HG02678 (cell line): Measurements from ENCODE around the gene POLR3K.

ENCODE experiments used
- ATAC-seq: cut with Tn5 transposase; IDR thresholded peaks from one replicate; pipeline ENCODE4 v1.9.1; 2021; ENCODE audit warnings: mild to moderate bottlenecking, moderate library complexity; ENCODE audit not compliant: unreplicated experiment

Gene POLR3K

DNA sequence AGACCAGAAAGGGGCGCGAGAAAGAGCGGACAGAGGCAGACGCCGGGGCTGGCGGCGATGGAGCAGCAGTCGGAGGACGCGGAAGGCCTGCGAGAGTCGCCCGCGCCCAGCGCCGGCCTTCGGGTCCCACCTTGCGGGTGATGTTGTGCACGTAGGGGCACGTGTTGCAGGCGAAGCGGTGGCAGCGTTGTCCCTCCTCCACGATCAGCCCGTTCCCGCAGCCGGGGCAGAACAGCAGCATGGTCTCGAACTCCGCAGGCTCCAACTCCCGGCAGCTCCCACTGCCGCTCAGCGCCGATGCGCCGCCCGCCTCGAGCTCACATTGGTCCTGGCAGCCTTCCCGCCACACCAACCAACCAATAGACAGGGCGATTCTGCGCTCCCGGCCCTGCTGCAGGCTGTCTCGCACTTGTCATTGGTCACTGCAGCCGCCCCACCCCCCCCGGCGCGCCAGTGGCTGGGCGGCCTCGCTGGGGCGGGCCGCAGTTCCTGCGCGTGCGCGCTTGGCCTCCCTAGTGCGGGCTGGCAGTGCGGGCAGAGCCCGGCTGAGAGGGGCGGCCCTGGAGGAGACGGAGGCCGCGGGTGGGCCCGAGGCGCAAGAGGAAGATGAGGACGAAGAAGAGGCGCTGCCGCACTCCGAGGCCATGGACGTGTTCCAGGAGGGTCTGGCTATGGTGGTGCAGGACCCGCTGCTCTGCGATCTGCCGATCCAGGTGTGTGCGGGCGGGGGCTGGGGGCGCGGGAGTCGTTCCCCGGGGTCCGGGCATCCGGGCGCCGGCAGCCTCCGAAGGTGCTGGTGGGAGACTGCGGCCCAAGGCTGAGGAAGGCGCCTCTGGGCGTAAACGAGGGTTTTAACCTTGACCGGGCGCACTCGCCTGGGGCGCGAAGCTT lies at the start of gene POLR3K, which contains the start of gene SNRNP25:
Gene POLR3K (minus strand): TSS at position 263 of the 891 bp plus-strand sequence. CDS start 22 bp downstream, at position 241.
Gene SNRNP25 (plus strand): TSS at position 483 of the 891 bp plus-strand sequence. CDS start 189 bp downstream, at position 672.
- peak; percentile 91 for ATAC-seq

GRCh38 chr16:102060-102855 lies 48.9 kb upstream of the POLR3K start:
- no peak for ATAC-seq

DNA sequence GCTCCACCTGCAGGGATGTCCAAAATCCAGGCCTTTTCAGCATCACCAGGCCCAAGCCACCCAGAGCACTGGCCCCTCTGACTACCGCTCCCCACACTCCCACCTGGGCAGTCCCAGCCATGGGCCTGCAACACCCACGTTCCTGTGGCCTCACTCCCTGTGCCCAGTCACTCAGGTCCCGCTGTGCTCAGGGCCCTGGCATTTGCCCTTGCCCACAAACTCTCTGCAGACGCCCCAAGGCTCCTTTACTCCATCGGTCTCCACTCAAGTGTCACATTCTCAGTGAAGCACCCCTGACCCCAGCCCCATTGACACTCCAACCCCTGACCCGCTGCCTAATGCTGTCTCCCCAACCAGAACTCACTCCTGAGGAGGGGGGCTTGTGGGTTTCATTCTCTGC lies 48.2 kb upstream of the POLR3K start:
- ATAC-seq = no peak

GRCh38 chr16:100989-101388 lies 47.6 kb upstream of the POLR3K start:
- no peak for ATAC-seq

DNA sequence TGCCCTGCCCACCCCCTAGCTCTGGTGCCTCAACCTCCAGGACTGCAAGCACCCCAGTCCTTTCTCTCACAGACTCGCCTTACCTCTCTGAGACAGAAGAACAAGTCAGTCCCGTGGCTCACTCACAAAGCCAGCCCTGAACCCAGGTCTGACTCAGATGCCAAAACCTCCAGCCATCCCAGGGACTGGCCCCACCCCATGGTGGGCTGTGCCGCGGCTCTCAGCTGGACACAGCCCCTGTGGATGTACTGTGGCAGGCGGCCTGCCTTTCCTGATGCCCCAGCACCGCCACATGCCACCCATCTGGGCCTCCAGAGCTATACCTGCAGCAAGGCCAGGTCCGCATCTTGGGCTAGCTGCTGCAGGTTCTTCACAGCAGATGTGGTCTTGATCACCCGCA lies 44.4 kb upstream of the POLR3K start:
- no peak for ATAC-seq

GRCh38 chr16:96935-97381 lies 43.5 kb upstream of the POLR3K start:
- ATAC-seq = peak; percentile 74

- no peak for ATAC-seq
Measured at GRCh38 chr16:94918-95265, 41.5 kb upstream of the POLR3K start.

GRCh38 chr16:92431-93339 lies 39.3 kb upstream of the POLR3K start:
- no peak for ATAC-seq

DNA sequence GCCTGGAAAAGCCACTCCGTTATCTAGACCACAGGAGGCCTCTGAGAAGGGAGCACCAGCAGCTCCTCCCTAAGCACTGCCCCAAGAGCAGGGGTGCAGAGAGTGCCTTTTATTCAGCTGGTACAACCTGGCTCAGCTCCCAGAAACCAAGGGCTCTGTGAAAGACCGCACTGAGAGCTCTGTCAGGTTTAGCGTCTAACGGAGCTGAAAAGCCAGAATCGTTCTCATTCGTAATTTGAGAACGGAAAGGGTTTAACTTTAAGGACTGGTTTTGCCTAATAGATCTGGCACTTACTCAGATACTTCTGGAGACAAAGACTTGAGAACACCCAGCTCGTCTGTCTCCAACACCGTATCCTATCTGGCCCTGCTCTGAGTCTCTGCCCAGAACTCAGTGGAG lies 38.1 kb upstream of the POLR3K start:
- ATAC-seq = no peak

- no peak for ATAC-seq
Measured at GRCh38 chr16:89391-90302, 36.2 kb upstream of the POLR3K start.

DNA sequence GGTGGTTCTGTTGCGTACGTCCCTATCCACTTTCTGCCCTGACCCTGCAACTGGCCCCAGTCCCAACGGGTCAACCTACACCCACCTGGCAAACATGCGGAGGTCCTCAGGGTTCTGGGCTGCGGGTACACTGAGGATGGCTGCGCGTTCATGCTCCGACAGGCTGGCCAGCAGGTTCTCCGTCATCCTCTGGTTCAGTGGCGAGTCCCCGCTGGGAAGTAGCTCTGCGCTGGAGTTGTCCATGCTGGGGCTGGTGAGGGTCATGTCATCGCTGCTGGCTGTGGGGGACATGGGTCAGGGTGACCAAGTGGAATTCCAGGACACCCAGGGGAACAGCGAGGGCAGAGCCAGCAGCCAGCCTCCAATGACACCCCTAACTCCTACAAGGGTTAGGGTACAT lies 35.2 kb upstream of the POLR3K start:
- ATAC-seq = no peak

GRCh38 chr16:86483-86952 lies 33.1 kb upstream of the POLR3K start:
- no peak for ATAC-seq

DNA sequence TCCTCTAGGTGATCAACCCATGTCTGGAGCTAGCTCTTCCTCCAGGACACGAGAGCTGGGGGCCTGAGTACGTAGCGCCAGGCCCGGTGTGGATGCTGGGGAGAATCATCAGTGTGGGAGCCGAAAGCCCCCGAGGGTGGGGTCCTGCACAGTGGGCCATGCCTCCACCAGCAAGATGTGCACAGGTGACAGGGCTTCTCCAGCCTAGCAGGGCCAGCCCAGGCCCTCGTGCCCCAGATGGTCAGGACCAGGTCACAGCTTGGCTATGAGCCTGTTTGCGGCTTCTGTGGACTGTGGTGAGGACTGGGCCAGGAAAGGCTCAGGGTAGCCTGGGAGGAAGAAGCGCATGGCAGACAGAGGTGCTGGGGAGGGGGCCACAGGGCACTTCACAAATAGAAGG lies 32.5 kb upstream of the POLR3K start:
- ATAC-seq = no peak

DNA sequence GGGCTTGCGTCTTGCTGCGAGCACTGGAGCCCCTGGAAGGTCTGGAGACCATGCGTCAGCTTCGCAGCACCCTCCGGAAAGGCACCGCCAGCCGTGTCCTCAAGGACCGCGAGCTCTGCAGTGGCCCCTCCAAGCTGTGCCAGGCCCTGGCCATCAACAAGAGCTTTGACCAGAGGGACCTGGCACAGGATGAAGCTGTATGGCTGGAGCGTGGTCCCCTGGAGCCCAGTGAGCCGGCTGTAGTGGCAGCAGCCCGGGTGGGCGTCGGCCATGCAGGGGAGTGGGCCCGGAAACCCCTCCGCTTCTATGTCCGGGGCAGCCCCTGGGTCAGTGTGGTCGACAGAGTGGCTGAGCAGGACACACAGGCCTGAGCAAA lies 32.0 kb upstream of the POLR3K start:
- no peak for ATAC-seq

DNA sequence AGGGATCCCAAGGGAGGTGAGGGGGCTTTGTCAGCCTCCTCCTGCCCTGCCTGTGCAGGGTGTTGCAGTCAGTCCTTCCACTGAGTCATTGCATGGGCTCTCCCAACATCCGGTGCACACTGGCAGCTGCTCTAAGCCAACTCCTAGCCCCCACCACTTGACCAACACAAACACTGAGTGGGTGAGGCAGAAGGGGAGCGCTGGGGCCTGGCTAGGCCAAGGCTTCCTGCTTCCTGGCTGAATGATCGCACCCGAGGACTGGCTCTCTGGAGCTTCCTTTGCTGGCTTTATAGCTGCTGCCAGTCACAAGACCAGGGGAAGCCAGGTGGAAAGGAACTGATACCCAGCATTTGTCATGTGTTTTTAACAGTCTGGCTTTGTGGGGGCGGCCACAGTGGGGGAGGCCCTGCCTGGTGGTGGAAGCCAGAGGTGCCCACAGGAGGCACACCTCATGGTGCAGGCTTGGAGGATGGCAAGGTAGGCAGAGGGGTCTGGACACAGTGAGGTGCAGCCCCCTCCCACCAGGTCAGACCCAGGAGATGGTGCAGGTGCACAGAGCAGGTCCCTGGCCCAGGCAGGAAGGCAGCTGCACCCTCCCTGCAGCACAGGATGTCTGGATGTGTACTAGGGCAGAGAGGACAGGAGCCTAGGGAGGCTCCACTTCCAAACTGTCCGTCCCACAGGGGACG lies 31.5 kb upstream of the POLR3K start:
- ATAC-seq = peak; percentile 61

DNA sequence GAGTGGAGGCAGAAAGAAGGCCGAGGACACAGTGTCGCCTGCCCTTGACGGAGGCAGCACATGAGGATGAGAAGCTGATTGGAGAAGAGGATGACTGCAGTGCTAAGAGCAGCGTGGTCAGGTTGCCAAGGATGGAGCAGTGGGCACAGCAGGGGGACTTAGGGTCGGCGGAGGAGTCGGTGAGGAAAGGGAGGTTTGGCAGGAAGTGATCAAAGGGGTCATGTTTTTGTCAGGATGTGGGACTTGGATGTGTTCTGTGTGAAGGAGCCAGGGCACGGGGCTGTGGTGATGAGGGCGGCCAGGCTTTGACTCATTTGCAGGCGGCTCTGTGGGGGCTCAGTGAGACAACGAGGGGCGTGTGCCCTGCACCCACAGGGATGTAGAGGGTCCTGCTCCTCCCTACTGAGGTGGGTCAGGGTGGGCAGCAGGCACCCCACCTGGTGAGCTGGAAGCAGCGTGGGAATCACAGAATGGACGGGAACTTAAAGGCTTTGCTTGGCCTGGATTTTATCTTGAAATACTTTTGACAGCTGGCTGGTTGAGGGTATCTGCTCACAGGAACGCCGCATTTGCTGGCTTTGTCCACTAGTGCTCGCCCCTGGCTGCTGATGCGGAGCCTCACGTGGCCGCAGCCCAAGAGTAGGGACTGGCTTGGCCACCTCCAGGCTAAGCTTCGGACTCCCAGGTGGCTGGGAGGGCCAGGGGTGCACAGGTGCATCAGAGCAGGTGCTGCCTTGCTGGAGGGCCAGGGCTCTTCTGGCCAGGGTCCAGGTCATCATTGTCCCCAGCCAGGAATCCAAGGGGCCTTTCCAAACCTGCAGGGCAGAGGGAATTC lies 30.6 kb upstream of the POLR3K start:
- ATAC-seq = no peak

GRCh38 chr16:83060-83603 lies 29.7 kb upstream of the POLR3K start:
- ATAC-seq = no peak
